Osteoblast (primary cell): Measurements from ENCODE around the gene TTLL9. TPM values are rescaled to one million over a fixed set of nuclear protein-coding genes. Genes with fewer than 3 reads are reported as not detected.
A peak's percentile ranks its signal among the peaks of the same experiment; 100 is the strongest.

Experiments
- DNase-seq: peaks from one replicate; pipeline ENCODE4 v3.0.0; 2011; ENCODE audit warnings: low spot score, mixed read lengths; ENCODE audit not compliant: insufficient read length; ENCODE audit errors: missing footprints
- H2AFZ ChIP-seq: 2 replicates; pipeline ENCODE4 v1.6.0; 2011; ENCODE audit warnings: mild to moderate bottlenecking, low read length
- H3K27ac ChIP-seq: 2 replicates; pipeline ENCODE4 v1.5.1; 2011; ENCODE audit warnings: mild to moderate bottlenecking, low read depth, low read length, moderate library complexity
- H3K27me3 ChIP-seq: 2 replicates; pipeline ENCODE4 v1.6.0; 2012; ENCODE audit warnings: mild to moderate bottlenecking, control low read depth, inconsistent platforms, low read length, moderate library complexity; ENCODE audit not compliant: insufficient read depth
- H3K36me3 ChIP-seq: 2 replicates; pipeline ENCODE4 v1.5.1; 2011; ENCODE audit warnings: mild to moderate bottlenecking, low read length, control low read depth, moderate library complexity; ENCODE audit not compliant: insufficient read depth
- H3K4me1 ChIP-seq: 2 replicates; pipeline ENCODE4 v1.5.1; 2011; ENCODE audit warnings: mild to moderate bottlenecking, low read length, control low read depth, moderate library complexity; ENCODE audit not compliant: insufficient read depth
- H3K4me2 ChIP-seq: 2 replicates; pipeline ENCODE4 v1.6.0; 2011; ENCODE audit warnings: mild to moderate bottlenecking, low read length; ENCODE audit not compliant: insufficient read depth
- H3K4me3 ChIP-seq: fragments of 200-600 bp; sonication (generic); 3 replicates; pipeline ENCODE4 v1.5.1; 2012; ENCODE audit warnings: mild to moderate bottlenecking, low read length, inconsistent platforms; ENCODE audit not compliant: insufficient read depth
- H3K79me2 ChIP-seq: 2 replicates; pipeline ENCODE4 v1.6.0; 2012; ENCODE audit warnings: mild to moderate bottlenecking, low read length, control low read depth, inconsistent platforms; ENCODE audit not compliant: insufficient read depth
- H3K9me3 ChIP-seq: 2 replicates; pipeline ENCODE4 v1.5.1; 2011; ENCODE audit warnings: low read depth, low read length, control low read depth
- H4K20me1 ChIP-seq: 2 replicates; pipeline ENCODE4 v1.6.0; 2012; ENCODE audit warnings: mild to moderate bottlenecking, low read length, control low read depth; ENCODE audit not compliant: insufficient read depth
- total RNA-seq: library from RNA; depleted of rRNA; stranded (reverse); fragments of >200 nt; gene quantifications from 2 replicates; pipeline ENCODE4 v1.2.3, GENCODE V29; 2012
- TF ChIP-seq, protein P1 (sequence below): IDR thresholded peaks from 2 replicates; pipeline ENCODE4 v1.5.1; 2011; ENCODE audit warnings: mild to moderate bottlenecking, low read depth, low read length, moderate library complexity; ENCODE audit errors: extremely low read depth

Gene TTLL9
- total RNA-seq, 1 donor = 0.72 TPM

DNA sequence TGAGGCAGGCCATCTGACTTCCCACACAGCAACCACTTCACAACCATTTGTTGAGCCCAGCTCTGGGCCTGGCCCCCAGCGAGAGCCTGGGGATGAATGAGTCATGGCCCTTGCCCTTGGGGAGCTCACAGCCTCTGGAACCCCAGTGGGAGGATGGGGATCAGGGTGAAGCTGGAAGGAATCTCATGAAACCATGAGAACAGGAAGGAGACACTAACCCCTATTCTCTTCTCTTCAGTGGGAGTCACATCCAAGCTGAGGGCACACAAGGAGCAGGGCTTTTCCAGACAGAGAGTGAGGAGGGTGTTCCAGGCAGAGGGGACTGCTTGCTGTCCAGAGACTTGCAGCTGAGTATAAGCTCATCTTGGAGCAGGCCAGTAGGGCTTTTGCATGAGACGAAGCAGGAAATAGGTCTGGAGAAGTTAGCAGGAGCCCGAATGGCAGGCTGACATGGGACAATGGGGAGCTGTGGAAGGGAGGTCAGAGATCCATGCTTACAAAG, 32.5 kb upstream of the TTLL9 start:
- H4K20me1 ChIP-seq = peaks cover 20% of the 10 kb centered on the region
- H2AFZ ChIP-seq = no peak overlapping the region
- H3K79me2 ChIP-seq = no peaks in the 10 kb centered on the region
- H3K4me2 ChIP-seq = peak overlapping the region; percentile 28
- H3K4me1 ChIP-seq = peaks cover 63% of the 10 kb centered on the region
- peaks cover 3% of the 10 kb centered on the region for H3K27me3 ChIP-seq
- H3K9me3 ChIP-seq = no peaks in the 10 kb centered on the region
- TF ChIP-seq, protein P1, sequence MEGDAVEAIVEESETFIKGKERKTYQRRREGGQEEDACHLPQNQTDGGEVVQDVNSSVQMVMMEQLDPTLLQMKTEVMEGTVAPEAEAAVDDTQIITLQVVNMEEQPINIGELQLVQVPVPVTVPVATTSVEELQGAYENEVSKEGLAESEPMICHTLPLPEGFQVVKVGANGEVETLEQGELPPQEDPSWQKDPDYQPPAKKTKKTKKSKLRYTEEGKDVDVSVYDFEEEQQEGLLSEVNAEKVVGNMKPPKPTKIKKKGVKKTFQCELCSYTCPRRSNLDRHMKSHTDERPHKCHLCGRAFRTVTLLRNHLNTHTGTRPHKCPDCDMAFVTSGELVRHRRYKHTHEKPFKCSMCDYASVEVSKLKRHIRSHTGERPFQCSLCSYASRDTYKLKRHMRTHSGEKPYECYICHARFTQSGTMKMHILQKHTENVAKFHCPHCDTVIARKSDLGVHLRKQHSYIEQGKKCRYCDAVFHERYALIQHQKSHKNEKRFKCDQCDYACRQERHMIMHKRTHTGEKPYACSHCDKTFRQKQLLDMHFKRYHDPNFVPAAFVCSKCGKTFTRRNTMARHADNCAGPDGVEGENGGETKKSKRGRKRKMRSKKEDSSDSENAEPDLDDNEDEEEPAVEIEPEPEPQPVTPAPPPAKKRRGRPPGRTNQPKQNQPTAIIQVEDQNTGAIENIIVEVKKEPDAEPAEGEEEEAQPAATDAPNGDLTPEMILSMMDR = no peak
- peak; percentile 91 for DNase-seq
- no peaks in the 10 kb centered on the region for H3K36me3 ChIP-seq
- no peak overlapping the region for H3K27ac ChIP-seq
- no peak overlapping the region for H3K4me3 ChIP-seq

DNA sequence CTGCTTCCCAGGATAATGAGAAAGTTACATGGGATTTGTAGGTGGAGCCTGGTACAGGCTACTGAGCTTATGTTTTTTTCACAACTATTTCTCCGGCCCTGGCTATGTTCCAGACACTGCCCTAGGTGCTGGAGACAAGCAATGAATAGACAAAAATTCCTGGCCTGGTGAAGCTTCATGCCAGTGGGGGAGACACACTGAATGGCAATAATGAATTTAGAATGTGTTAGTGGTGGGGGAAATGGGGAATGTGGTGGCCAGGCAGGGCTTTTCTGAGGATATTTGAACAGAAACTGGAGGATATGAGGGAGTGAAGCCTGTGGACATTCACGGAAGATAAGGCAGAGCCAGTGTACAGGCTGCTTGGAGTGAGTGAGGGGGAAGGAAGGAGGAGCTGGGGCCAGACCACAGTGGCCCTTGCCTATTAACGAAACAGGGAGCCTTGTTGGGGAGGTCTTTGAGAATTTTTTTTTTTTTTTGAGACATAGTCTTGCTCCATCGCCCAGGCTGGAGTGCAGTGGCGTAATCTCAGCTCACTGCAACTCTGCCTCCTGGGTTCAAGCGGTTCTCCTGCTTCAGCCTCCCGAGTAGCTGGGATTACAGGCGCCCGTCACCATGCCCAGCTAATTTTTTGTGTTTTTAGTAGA, 31.7 kb upstream of the TTLL9 start:
- Histone ChIP-seq H3K4me3 (no peak overlapping the region), H3K4me1 (peaks cover 71% of the 10 kb centered on the region), H4K20me1 (peaks cover 20% of the 10 kb centered on the region), H3K36me3 (no peaks in the 10 kb centered on the region), H3K27me3 (peaks cover 3% of the 10 kb centered on the region), H3K9me3 (no peaks in the 10 kb centered on the region), H3K79me2 (no peaks in the 10 kb centered on the region), H3K4me2 (no peak overlapping the region), H3K27ac (no peak overlapping the region), H2AFZ (no peak overlapping the region)
- TF ChIP-seq, protein P1 = no peak
- DNase-seq = no peak

DNA sequence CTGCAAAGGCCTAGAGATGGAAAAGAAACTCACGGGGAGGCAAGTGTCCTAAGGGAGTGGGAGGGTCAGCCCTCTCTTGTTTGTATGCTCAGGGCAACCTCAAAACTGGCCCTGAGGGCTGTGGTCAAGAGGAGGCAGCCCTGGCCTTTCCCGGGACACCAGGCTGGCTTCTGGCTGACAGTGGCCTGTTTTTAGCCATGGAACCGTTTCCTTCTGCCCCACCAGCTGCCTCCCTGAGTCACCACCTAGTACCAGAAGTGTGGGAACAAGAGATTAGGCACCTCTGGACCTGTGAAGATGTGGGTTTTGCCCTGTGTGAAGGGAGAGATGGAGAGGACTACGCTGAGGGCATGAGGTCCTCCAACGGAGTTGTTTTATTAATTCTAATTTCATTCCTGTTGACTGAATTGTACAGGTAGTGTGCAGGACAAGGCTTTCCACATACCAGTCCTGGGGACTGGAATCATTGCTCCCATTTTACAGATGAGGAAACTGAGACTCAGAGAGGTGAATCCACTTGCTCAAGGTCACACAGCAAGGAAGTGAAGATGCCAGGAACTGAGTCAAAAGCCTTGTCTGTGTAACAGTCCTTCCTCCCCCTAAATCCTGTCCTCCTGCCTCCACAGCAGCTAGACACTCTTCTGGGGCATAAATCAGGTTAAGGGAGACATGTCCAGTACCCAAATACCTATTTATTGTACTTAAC, 30.5 kb upstream of the TTLL9 start:
- no peaks in the 10 kb centered on the region for H3K79me2 ChIP-seq
- peaks cover 17% of the 10 kb centered on the region for H4K20me1 ChIP-seq
- TF ChIP-seq, protein P1 = no peak
- no peak overlapping the region for H3K4me3 ChIP-seq
- H3K4me2 ChIP-seq = no peak overlapping the region
- no peaks in the 10 kb centered on the region for H3K9me3 ChIP-seq
- no peak overlapping the region for H2AFZ ChIP-seq
- no peaks in the 10 kb centered on the region for H3K36me3 ChIP-seq
- no peak overlapping the region for H3K27ac ChIP-seq
- H3K27me3 ChIP-seq = no peaks in the 10 kb centered on the region
- H3K4me1 ChIP-seq = peaks cover 75% of the 10 kb centered on the region
- no peak for DNase-seq
